ENCODE data around the gene STEAP3.

The STEAP3 gene

GRCh38 chr2:119248311-119248710 lies 24.7 kb downstream of the STEAP3 start:
- DNase-seq, result no peak

- no peak for DNase-seq
Measured at GRCh38 chr2:119248751-119249150, 25.1 kb downstream of the STEAP3 start.

GRCh38 chr2:119249311-119249710 lies 25.7 kb downstream of the STEAP3 start:
- DNase-seq, result no peak

DNA sequence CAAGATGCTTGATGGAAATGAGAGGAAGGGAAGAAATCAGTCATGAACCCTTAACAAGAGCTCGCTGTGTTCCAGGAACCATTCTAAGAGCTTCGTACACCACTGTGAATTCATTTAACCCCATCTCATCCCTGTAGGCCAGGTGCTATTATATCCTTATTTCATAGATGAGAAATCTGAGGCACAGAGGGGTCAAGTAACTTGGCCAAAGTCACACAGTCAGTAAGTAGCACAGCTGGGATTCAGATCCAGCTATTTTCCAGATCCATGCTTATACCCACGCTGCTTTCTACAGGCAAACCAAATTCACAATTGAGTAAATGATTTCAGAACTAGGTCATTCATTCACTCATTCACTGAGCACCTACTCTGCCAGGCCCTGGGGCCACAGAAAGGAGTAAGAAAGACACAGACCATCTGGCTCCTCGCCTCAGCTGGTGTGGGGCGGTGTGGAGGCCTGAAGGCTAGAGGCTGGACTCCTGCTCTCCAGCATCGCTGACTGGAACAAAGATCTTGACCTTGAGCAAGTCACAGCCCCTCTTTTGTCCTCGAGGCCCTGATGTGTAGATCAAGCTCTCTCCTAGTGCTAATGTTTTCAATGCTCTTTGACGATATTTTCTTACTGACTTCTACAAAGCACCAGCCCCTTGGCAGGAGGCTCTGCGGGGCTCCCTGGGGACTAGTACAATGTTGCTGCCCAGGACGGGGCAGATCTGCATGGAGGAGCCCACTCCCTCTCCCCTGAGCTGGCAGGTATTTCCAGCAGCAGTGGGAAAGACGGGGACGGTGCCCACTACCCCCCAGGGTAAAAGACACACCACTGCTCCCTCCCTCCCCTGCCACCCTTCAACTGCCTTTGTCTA lies 26.5 kb downstream of the STEAP3 start:
- no peak for DNase-seq

GRCh38 chr2:119250718-119251290 lies 27.2 kb downstream of the STEAP3 start:
- DNase-seq, result no peak

DNA sequence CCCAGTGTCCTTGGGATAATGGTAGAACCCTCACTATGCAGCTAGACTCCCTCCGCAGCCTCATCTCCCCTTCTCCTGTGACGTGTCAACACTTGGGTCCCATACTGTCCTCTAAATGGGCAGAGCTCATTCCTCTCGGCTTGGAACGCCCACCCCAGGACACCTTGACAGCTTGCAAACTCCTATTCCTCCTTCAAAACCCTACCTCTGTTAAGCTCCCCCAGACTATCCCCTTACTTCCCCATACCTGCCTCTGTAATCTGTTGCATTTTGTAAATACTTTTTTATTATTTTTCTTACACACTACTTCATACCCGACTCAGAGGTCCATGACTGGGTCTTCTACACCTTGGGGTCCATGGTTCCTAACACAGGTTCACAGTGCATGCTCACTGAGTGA lies 28.0 kb downstream of the STEAP3 start:
- no peak for DNase-seq

- DNase-seq, result no peak
Measured at GRCh38 chr2:119252186-119253113, 28.8 kb downstream of the STEAP3 start.

GRCh38 chr2:119253114-119253702 lies 29.6 kb downstream of the STEAP3 start:
- no peak for DNase-seq

DNA sequence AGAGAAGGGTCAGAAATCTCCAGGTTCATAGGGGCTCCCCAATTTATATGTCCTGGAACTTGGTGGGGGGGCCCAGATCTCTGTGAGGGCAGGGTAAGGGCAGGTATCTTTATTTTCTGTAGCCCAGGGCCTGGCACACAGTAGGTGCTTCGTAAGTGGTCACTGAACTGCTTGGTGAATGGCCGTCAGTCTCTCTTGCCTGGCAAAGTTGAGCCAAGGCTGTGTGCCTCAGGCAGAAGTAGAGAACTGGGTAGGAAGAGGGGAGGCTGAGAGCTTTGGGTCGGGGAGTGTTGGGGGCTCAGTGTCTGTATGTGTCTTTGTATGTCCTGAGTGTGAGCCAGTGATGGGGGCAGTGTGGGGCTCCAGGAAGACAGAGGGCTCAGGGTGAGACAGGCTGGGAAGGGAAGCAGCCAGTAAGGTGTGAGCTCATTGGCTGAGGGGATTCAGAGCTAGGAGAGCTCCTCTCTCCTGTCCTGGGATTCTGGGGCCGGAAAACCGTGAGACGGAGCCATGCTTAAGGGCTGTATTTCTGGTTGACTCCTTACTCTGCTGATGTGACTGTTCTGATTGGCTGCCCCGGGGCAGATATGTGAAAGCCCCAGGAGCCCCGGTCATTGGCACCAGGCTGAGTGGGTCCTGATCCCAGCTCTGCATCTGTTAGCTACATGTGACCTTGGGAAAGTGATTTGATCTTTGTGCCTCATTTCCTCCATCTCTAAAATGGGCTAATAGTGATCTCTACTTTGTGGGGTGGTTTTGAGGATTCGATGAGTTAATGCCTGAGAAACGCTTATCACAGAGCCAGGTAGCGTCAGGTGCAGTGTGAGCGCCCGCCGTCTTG lies 30.3 kb downstream of the STEAP3 start:
- no peak for DNase-seq

DNA sequence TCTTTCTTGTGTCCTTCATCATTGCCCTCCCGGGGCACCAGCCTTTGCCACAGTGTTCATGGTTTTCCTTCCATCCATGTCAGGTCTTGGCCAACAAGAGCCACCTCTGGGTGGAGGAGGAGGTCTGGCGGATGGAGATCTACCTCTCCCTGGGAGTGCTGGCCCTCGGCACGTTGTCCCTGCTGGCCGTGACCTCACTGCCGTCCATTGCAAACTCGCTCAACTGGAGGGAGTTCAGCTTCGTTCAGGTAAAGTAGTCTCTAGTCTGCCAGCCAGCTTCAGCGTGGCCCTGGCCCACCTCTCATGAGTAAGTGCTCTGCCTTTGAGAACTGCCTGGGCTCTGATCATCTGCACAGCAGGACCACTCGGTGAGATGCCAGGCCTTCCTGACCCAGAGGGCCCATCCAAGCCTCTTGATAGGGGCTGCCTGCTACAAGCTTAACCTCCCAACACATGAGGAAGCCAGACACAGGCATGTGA lies 31.0 kb downstream of the STEAP3 start:
- DNase-seq, result no peak

- peak in 1 of 14 donors; percentile 19 for DNase-seq
Measured at GRCh38 chr2:119255760-119256581, 32.3 kb downstream of the STEAP3 start.

DNA sequence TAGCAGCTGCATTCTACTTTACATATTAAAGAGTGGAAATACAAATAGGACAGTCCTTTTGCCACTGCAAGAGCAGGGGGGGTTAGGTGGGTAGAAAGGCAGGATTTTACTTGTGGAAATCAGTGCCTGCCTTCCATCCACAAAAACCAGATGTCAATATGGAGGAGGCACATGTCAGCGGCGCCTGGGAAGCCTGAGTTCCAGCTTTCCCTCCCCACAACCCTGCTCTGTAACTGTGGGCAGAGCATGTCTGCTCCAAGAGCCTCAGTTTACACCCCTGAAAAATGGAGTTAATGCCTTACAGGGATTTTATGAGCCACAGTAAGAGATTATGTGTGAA lies 32.9 kb downstream of the STEAP3 start:
- no peak for DNase-seq

GRCh38 chr2:119257198-119257597 lies 33.6 kb downstream of the STEAP3 start:
- no peak for DNase-seq

DNA sequence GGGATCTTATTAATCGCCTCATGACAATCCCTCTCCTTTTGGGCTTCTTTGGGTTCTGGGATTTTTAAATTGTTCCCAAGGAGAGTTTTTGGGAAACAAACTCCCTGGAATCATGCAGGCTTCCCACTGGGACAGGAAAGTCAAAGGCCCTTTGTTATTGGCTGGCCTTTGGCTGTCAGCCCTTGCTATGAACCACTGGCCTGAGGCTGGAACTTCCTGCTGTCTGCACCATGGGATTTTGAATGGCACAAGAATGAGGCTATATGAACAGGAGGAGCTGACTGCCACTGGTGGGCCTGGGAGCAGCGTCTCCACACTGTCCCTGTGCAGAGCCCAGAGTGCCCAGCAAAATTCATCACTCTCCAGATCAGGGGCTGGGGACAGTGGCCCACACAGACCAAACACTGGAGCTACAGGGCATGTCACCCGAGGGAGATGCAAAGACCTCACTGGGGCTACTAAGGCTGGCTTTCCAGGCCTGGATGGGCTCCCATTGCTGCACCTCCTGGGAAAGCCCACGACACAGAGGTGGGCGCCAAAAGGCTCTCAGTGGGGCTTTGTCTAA lies 35.7 kb downstream of the STEAP3 start:
- peak in 8 of 14 donors; percentile 30 to 44 (median 40) for DNase-seq

DNA sequence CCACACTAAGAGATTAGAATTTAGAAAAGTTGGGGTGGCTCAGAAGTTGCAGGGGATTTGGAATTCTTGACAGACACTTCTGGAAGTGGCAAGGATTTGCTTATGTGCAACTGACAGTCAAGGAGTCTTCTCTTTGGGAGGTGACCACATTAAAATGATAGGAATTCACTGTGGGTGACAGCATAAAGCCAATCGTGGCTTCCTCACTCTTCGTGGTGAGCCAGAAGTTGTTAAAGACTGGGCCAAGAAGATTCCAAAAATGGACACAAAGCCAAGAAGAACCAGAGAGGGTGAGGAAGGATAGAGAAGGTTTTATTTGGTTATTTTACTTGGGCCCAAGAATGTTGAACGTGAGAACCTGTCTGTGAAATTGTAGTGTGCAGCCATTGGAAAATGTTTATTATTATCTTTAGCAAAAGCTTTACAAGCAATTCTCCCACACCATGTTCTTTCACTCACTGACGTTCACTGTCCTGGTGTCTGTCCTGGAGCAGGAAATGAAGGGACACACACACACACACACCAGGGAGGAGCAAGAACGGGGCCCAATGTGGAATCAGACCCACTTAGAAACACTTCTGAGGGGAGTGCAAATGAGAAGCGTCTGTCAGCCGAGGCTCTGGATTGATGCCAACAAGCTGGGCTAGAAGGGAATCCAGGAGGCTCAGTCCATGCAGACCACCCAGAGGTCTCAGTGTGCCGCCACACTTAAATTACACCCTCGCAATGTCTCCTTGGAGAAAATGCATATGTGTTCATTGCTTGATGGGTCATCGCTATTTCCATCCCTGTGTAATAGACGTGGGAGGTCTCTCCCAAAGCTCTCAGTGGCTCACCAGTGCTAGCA lies 37.2 kb downstream of the STEAP3 start:
- no peak for DNase-seq

- DNase-seq, result no peak
Measured at GRCh38 chr2:119261493-119262225, 38.0 kb downstream of the STEAP3 start.

GRCh38 chr2:119263025-119263424 lies 39.4 kb downstream of the STEAP3 start:
- no peak for DNase-seq

GRCh38 chr2:119263656-119264055 lies 40.0 kb downstream of the STEAP3 start:
- peak in 6 of 14 donors; percentile 20 to 84 (median 33) for DNase-seq
